WTC11 (cell line): ENCODE measurements around the gene SSBP2. TPM values are rescaled to one million over a fixed set of nuclear protein-coding genes. Genes with fewer than 3 reads are reported as not detected.

Experiments used
- ATAC-seq: fragments of 200-7000 bp; cut with Tn5 transposase; 2 replicates; pipeline ENCODE4 v1.10.0; 2021; ENCODE audit warnings: mild to moderate bottlenecking, moderate library complexity
- CTCF ChIA-PET: fragments of 300-600 bp; sonication (Branson Sonifier 250); formaldehyde crosslinking; loops from one replicate; lab custom pipeline; 2021; ENCODE audit warnings: antibody characterized with exemption; lab: Charles Lee
- POLR2A ChIA-PET: fragments of 350-600 bp; sonication (Branson Sonifier 250); formaldehyde crosslinking; loops from one replicate; lab custom pipeline; 2021; ENCODE audit warnings: antibody characterized with exemption; lab: Charles Lee
- DNase-seq: peaks from one replicate; pipeline ENCODE4 v3.0.0; 2021; ENCODE audit warnings: low spot score
- H3K27ac Mint-ChIP-seq: 2 replicates; pipeline ENCODE4 v1.8.0; 2021; ENCODE audit warnings: mixed read lengths
- H3K27me3 Mint-ChIP-seq: 2 replicates; pipeline ENCODE4 v1.8.0; 2021; ENCODE audit warnings: low read depth, mild to moderate bottlenecking, moderate library complexity, mixed read lengths
- H3K36me3 Mint-ChIP-seq: 2 replicates; pipeline ENCODE4 v1.8.0; 2021; ENCODE audit warnings: mixed read lengths
- H3K4me1 Mint-ChIP-seq: 2 replicates; pipeline ENCODE4 v1.8.0; 2022; ENCODE audit warnings: mixed read lengths
- H3K4me3 Mint-ChIP-seq: 2 replicates; pipeline ENCODE4 v1.8.0; 2021; ENCODE audit warnings: mild to moderate bottlenecking, moderate library complexity, mixed read lengths
- H3K9me3 Mint-ChIP-seq: 2 replicates; pipeline ENCODE4 v1.8.0; 2021; ENCODE audit warnings: mixed read lengths
- ELF4 ChIP-seq: sonication (generic); formaldehyde crosslinking; IDR thresholded peaks from 2 replicates; pipeline ENCODE4 v1.8.1; 2022; ENCODE audit warnings: low read depth, mild to moderate bottlenecking, moderate library complexity, missing genetic modification reagents
- NR2C2 ChIP-seq: sonication (generic); formaldehyde crosslinking; IDR thresholded peaks from 2 replicates; pipeline ENCODE4 v1.8.0; 2022; ENCODE audit warnings: mild to moderate bottlenecking, missing genetic modification reagents
- OVOL2 ChIP-seq: fragments of 250-450 bp; sonication (Bioruptor Pico); IDR thresholded peaks from 2 replicates; pipeline ENCODE4 v1.9.0; 2021; ENCODE audit warnings: mild to moderate bottlenecking, borderline replicate concordance
- SOX15 ChIP-seq: fragments of 250-450 bp; sonication (Bioruptor Pico); IDR thresholded peaks from 2 replicates; pipeline ENCODE4 v1.9.0; 2021; ENCODE audit warnings: mild to moderate bottlenecking
- TCF7 ChIP-seq: sonication (generic); formaldehyde crosslinking; IDR thresholded peaks from 2 replicates; pipeline ENCODE4 v1.8.0; 2022; ENCODE audit warnings: mild to moderate bottlenecking, low read depth, missing genetic modification reagents, moderate library complexity
- ZNF396 ChIP-seq: fragments of 250-450 bp; sonication (Bioruptor Pico); IDR thresholded peaks from 2 replicates; pipeline ENCODE4 v1.8.0; 2021; ENCODE audit warnings: mild to moderate bottlenecking, moderate library complexity, borderline replicate concordance
- ZNF423 ChIP-seq: fragments of 250-450 bp; sonication (Bioruptor Pico); IDR thresholded peaks from 2 replicates; pipeline ENCODE4 v2.1.2; 2022; ENCODE audit warnings: mild to moderate bottlenecking, moderate library complexity
- ZNF671 ChIP-seq: fragments of 250-450 bp; sonication (Bioruptor Pico); IDR thresholded peaks from 2 replicates; pipeline ENCODE4 v1.8.0; 2021; ENCODE audit warnings: mild to moderate bottlenecking
- total RNA-seq: library from RNA; stranded (reverse); gene quantifications from 3 replicates; pipeline ENCODE4 v1.2.3, GENCODE V29; 2021
- TF ChIP-seq, protein P1 (sequence below): sonication (generic); formaldehyde crosslinking; IDR thresholded peaks from 2 replicates; pipeline ENCODE4 v1.8.0; 2022; ENCODE audit warnings: mild to moderate bottlenecking, missing genetic modification reagents
- TF ChIP-seq, protein P2 (sequence below): sonication (generic); formaldehyde crosslinking; IDR thresholded peaks from 2 replicates; pipeline ENCODE4 v1.8.0; 2022; ENCODE audit warnings: missing genetic modification reagents
- TF ChIP-seq, protein P3 (sequence below): sonication (generic); formaldehyde crosslinking; IDR thresholded peaks from 2 replicates; pipeline ENCODE4 v1.8.1; 2022; ENCODE audit warnings: low read depth, missing genetic modification reagents, borderline replicate concordance
- TF ChIP-seq, protein P4 (sequence below): fragments of 200-600 bp; IDR thresholded peaks from 2 replicates; pipeline ENCODE4 v1.8.0; 2022; ENCODE audit warnings: antibody characterized with exemption
- TF ChIP-seq, protein P5 (sequence below): sonication (generic); formaldehyde crosslinking; IDR thresholded peaks from 2 replicates; pipeline ENCODE4 v1.8.0; 2023; ENCODE audit warnings: missing genetic modification reagents, mild to moderate bottlenecking, borderline replicate concordance
- TF ChIP-seq, protein P6 (sequence below): sonication (generic); formaldehyde crosslinking; IDR thresholded peaks from 2 replicates; pipeline ENCODE4 v1.8.0; 2022; ENCODE audit warnings: mild to moderate bottlenecking, missing genetic modification reagents
- TF ChIP-seq, protein P7 (sequence below): sonication (generic); formaldehyde crosslinking; IDR thresholded peaks from 2 replicates; pipeline ENCODE4 v1.8.0; 2022; ENCODE audit warnings: mild to moderate bottlenecking, missing genetic modification reagents
- TF ChIP-seq, protein P8 (sequence below): fragments of 250-450 bp; sonication (Bioruptor Pico); IDR thresholded peaks from 2 replicates; pipeline ENCODE4 v2.1.2; 2022; ENCODE audit warnings: mild to moderate bottlenecking, moderate library complexity
- TF ChIP-seq, protein P9 (sequence below): fragments of 250-450 bp; sonication (Bioruptor Pico); IDR thresholded peaks from 2 replicates; pipeline ENCODE4 v1.9.0; 2021; ENCODE audit warnings: moderate library complexity, mild to moderate bottlenecking, inconsistent platforms, borderline replicate concordance

The SSBP2 gene
- total RNA-seq, 1 experiment from 2014 or later = 24.9 TPM

DNA sequence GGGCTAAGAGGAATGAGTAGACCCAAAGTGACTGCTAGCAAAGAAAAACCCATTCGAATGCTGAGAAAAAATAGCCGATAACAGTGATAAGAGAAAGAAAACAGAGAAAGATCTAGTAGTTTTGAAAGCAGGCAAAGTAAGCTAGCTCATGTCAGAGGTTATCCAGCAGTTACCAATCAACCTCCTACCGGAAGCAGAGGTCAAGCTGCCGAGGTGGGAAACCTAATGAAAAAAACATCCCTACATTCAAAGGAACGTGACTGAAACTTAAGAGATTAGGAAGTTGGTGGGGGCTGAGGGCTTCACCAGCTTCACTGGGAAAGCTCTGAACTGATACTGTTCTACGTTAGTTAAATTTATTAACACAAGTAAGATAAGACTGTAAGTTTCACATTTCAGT is 32.6 kb downstream of the SSBP2 start (continued):
- no peak for TF ChIP-seq ZNF671 (CRISPR knock-in tag)
- TF ChIP-seq ZNF396 = no peak
- TF ChIP-seq, protein P1, sequence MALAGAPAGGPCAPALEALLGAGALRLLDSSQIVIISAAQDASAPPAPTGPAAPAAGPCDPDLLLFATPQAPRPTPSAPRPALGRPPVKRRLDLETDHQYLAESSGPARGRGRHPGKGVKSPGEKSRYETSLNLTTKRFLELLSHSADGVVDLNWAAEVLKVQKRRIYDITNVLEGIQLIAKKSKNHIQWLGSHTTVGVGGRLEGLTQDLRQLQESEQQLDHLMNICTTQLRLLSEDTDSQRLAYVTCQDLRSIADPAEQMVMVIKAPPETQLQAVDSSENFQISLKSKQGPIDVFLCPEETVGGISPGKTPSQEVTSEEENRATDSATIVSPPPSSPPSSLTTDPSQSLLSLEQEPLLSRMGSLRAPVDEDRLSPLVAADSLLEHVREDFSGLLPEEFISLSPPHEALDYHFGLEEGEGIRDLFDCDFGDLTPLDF (CRISPR knock-in tag) = no peak
- no peak for TF ChIP-seq OVOL2 (CRISPR knock-in tag)
- TF ChIP-seq SOX15 = no peak
- TF ChIP-seq TCF7 (CRISPR knock-in tag) = no peak
- TF ChIP-seq ZNF423 (CRISPR knock-in tag) = no peak
- TF ChIP-seq, protein P2, sequence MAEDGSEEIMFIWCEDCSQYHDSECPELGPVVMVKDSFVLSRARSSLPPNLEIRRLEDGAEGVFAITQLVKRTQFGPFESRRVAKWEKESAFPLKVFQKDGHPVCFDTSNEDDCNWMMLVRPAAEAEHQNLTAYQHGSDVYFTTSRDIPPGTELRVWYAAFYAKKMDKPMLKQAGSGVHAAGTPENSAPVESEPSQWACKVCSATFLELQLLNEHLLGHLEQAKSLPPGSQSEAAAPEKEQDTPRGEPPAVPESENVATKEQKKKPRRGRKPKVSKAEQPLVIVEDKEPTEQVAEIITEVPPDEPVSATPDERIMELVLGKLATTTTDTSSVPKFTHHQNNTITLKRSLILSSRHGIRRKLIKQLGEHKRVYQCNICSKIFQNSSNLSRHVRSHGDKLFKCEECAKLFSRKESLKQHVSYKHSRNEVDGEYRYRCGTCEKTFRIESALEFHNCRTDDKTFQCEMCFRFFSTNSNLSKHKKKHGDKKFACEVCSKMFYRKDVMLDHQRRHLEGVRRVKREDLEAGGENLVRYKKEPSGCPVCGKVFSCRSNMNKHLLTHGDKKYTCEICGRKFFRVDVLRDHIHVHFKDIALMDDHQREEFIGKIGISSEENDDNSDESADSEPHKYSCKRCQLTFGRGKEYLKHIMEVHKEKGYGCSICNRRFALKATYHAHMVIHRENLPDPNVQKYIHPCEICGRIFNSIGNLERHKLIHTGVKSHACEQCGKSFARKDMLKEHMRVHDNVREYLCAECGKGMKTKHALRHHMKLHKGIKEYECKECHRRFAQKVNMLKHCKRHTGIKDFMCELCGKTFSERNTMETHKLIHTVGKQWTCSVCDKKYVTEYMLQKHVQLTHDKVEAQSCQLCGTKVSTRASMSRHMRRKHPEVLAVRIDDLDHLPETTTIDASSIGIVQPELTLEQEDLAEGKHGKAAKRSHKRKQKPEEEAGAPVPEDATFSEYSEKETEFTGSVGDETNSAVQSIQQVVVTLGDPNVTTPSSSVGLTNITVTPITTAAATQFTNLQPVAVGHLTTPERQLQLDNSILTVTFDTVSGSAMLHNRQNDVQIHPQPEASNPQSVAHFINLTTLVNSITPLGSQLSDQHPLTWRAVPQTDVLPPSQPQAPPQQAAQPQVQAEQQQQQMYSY (CRISPR knock-in tag) = no peak
- no peak for TF ChIP-seq NR2C2 (CRISPR knock-in tag)
- TF ChIP-seq, protein P3, sequence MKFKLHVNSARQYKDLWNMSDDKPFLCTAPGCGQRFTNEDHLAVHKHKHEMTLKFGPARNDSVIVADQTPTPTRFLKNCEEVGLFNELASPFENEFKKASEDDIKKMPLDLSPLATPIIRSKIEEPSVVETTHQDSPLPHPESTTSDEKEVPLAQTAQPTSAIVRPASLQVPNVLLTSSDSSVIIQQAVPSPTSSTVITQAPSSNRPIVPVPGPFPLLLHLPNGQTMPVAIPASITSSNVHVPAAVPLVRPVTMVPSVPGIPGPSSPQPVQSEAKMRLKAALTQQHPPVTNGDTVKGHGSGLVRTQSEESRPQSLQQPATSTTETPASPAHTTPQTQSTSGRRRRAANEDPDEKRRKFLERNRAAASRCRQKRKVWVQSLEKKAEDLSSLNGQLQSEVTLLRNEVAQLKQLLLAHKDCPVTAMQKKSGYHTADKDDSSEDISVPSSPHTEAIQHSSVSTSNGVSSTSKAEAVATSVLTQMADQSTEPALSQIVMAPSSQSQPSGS (CRISPR knock-in tag) = no peak

DNA sequence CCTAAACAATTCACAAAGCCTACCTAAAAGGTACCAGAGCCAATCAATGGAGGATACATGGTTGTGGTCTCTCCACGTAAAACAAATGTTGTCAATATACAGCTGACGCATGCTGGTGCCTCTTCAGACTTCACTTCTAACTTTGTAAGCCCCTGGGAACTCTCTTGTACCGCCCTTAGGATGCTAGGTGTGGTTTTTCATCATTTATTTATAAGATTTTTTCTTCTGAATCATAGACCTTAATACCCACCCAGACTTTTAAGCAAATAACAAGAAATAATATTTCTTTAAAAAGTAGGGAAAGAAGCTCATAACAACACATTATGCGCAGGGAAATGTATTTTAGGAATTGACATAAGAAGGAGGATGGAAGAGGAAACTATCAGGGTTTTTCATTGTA is 33.0 kb downstream of the SSBP2 start:
- Mint-ChIP-seq H3K27ac (no peak overlapping the region), H3K36me3 (no peaks in the 10 kb centered on the region), H3K4me3 (no peak overlapping the region), H3K4me1 (peaks cover 38% of the 10 kb centered on the region), H3K27me3 (peaks cover 6% of the 10 kb centered on the region; the same call in 1 of the 2 replicates), H3K9me3 (peaks cover 4% of the 10 kb centered on the region; the same call in 1 of the 2 replicates)
- ATAC-seq = no peak
- no peak for DNase-seq
- POLR2A ChIA-PET = no interaction called here
- TF ChIP-seq, protein P4, sequence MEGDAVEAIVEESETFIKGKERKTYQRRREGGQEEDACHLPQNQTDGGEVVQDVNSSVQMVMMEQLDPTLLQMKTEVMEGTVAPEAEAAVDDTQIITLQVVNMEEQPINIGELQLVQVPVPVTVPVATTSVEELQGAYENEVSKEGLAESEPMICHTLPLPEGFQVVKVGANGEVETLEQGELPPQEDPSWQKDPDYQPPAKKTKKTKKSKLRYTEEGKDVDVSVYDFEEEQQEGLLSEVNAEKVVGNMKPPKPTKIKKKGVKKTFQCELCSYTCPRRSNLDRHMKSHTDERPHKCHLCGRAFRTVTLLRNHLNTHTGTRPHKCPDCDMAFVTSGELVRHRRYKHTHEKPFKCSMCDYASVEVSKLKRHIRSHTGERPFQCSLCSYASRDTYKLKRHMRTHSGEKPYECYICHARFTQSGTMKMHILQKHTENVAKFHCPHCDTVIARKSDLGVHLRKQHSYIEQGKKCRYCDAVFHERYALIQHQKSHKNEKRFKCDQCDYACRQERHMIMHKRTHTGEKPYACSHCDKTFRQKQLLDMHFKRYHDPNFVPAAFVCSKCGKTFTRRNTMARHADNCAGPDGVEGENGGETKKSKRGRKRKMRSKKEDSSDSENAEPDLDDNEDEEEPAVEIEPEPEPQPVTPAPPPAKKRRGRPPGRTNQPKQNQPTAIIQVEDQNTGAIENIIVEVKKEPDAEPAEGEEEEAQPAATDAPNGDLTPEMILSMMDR = no peak
- TF ChIP-seq, protein P5, sequence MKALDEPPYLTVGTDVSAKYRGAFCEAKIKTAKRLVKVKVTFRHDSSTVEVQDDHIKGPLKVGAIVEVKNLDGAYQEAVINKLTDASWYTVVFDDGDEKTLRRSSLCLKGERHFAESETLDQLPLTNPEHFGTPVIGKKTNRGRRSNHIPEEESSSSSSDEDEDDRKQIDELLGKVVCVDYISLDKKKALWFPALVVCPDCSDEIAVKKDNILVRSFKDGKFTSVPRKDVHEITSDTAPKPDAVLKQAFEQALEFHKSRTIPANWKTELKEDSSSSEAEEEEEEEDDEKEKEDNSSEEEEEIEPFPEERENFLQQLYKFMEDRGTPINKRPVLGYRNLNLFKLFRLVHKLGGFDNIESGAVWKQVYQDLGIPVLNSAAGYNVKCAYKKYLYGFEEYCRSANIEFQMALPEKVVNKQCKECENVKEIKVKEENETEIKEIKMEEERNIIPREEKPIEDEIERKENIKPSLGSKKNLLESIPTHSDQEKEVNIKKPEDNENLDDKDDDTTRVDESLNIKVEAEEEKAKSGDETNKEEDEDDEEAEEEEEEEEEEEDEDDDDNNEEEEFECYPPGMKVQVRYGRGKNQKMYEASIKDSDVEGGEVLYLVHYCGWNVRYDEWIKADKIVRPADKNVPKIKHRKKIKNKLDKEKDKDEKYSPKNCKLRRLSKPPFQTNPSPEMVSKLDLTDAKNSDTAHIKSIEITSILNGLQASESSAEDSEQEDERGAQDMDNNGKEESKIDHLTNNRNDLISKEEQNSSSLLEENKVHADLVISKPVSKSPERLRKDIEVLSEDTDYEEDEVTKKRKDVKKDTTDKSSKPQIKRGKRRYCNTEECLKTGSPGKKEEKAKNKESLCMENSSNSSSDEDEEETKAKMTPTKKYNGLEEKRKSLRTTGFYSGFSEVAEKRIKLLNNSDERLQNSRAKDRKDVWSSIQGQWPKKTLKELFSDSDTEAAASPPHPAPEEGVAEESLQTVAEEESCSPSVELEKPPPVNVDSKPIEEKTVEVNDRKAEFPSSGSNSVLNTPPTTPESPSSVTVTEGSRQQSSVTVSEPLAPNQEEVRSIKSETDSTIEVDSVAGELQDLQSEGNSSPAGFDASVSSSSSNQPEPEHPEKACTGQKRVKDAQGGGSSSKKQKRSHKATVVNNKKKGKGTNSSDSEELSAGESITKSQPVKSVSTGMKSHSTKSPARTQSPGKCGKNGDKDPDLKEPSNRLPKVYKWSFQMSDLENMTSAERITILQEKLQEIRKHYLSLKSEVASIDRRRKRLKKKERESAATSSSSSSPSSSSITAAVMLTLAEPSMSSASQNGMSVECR = no peak
- TF ChIP-seq, protein P6, sequence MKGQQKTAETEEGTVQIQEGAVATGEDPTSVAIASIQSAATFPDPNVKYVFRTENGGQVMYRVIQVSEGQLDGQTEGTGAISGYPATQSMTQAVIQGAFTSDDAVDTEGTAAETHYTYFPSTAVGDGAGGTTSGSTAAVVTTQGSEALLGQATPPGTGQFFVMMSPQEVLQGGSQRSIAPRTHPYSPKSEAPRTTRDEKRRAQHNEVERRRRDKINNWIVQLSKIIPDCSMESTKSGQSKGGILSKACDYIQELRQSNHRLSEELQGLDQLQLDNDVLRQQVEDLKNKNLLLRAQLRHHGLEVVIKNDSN (CRISPR knock-in tag) = no peak
- TF ChIP-seq, protein P7, sequence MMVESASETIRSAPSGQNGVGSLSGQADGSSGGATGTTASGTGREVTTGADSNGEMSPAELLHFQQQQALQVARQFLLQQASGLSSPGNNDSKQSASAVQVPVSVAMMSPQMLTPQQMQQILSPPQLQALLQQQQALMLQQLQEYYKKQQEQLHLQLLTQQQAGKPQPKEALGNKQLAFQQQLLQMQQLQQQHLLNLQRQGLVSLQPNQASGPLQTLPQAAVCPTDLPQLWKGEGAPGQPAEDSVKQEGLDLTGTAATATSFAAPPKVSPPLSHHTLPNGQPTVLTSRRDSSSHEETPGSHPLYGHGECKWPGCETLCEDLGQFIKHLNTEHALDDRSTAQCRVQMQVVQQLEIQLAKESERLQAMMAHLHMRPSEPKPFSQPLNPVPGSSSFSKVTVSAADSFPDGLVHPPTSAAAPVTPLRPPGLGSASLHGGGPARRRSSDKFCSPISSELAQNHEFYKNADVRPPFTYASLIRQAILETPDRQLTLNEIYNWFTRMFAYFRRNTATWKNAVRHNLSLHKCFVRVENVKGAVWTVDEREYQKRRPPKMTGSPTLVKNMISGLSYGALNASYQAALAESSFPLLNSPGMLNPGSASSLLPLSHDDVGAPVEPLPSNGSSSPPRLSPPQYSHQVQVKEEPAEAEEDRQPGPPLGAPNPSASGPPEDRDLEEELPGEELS (CRISPR knock-in tag) = no peak
- no peak for TF ChIP-seq ELF4 (CRISPR knock-in tag)
- TF ChIP-seq, protein P8, sequence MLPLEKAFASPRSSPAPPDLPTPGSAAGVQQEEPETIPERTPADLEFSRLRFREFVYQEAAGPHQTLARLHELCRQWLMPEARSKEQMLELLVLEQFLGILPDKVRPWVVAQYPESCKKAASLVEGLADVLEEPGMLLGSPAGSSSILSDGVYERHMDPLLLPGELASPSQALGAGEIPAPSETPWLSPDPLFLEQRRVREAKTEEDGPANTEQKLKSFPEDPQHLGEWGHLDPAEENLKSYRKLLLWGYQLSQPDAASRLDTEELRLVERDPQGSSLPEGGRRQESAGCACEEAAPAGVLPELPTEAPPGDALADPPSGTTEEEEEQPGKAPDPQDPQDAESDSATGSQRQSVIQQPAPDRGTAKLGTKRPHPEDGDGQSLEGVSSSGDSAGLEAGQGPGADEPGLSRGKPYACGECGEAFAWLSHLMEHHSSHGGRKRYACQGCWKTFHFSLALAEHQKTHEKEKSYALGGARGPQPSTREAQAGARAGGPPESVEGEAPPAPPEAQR (CRISPR knock-in tag) = no peak
- TF ChIP-seq, protein P9, sequence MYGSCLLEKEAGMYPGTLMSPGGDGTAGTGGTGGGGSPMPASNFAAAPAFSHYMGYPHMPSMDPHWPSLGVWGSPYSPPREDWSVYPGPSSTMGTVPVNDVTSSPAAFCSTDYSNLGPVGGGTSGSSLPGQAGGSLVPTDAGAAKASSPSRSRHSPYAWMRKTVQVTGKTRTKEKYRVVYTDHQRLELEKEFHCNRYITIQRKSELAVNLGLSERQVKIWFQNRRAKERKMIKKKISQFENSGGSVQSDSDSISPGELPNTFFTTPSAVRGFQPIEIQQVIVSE (CRISPR knock-in tag) = no peak
- CTCF ChIA-PET = interaction anchor here (2.2 kb wide), 1 partner anchor 448 kb away, joined by 5 read pairs; no protein-coding TSS in a partner anchor
